Esophagus squamous epithelium (tissue), 4 donors: Measurements from ENCODE around the gene SCYGR1.

Experiments
- CTCF ChIP-seq, 6 experiments: fragments of 450-650 bp in 4 of 6; fragments of 200-600 bp in 2 of 6; sonication (generic) in 2 of 6; IDR thresholded peaks; one replicate each; pipeline ENCODE4 v1.5.1; 2016 to 2019; ENCODE audit warnings: antibody characterized with exemption in 6 of 6, mild to moderate bottlenecking in 4 of 6, moderate library complexity in 4 of 6
- POLR2A ChIP-seq, 4 donors: fragments of 450-650 bp; IDR thresholded peaks; one replicate each; pipeline ENCODE4 v1.6.1; 2017; ENCODE audit warnings: antibody characterized with exemption in 4 of 4, mild to moderate bottlenecking in 4 of 4, moderate library complexity in 3 of 4

DNA sequence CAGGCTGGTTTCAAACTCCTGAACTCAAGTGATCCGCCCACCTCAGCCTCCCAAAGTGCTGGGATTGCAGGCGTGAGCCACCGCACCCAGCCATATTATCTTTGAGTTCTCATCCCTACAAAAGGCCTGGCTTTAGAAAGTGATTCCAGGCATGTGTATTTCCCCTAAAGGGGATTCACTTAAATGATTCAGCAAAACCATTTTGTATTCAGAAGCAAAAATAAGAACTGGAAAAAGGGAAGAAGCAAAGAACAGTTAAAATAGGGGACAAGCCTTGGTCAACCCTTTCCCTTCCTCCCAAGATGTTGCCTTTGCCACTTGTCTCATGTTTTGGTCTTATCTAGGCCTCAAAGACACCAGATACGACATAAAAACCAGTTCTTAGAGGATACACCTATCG, 19.2 kb downstream of the SCYGR1 start:
- TF ChIP-seq CTCF (IDR thresholded peaks at IDR 0.05): no peak
- no peak for TF ChIP-seq POLR2A (IDR thresholded peaks at IDR 0.05)
